AG10803 (cell line): ENCODE measurements around the gene TANGO2.

Experiments used
- DNase-seq: peaks from one replicate; pipeline ENCODE4 v3.0.0; 2010; ENCODE audit warnings: low read depth
- H3K4me3 ChIP-seq: 2 replicates; pipeline ENCODE4 v1.5.1; 2011; ENCODE audit warnings: mild to moderate bottlenecking, low read length, control low read depth
- CTCF ChIP-seq: conservative IDR thresholded peaks from 2 replicates; pipeline ENCODE4 v1.5.1; 2011; ENCODE audit warnings: mild to moderate bottlenecking, low read length, control low read depth, inconsistent platforms

Gene TANGO2

GRCh38 chr22:20022231-20022977 lies 1.5 kb downstream of the TANGO2 start:
- peak overlapping the region; percentile 92 for H3K4me3 ChIP-seq
- no peak for DNase-seq
- TF ChIP-seq CTCF: no peak

- H3K4me3 ChIP-seq: no peak overlapping the region
- no peak for TF ChIP-seq CTCF
- DNase-seq: no peak
Measured at GRCh38 chr22:20022978-20023613, 2.2 kb downstream of the TANGO2 start.

GRCh38 chr22:20024225-20024624 lies 3.3 kb downstream of the TANGO2 start:
- DNase-seq: no peak
- TF ChIP-seq CTCF: no peak
- no peak overlapping the region for H3K4me3 ChIP-seq

- TF ChIP-seq CTCF: no peak
- H3K4me3 ChIP-seq: no peak overlapping the region
- no peak for DNase-seq
Measured at GRCh38 chr22:20024650-20025397, 3.9 kb downstream of the TANGO2 start.

- H3K4me3 ChIP-seq: no peak overlapping the region
- no peak for DNase-seq
- TF ChIP-seq CTCF: no peak
Measured at GRCh38 chr22:20025401-20026203, 4.7 kb downstream of the TANGO2 start.

GRCh38 chr22:20026204-20026908 lies 5.4 kb downstream of the TANGO2 start:
- H3K4me3 ChIP-seq: no peak overlapping the region
- DNase-seq: no peak
- TF ChIP-seq CTCF: no peak
